ENCODE measurements around the gene CILP2.
A peak's percentile ranks its signal among the peaks of the same experiment; 100 is the strongest.

The CILP2 gene

GRCh38 chr19:19492026-19492610, 45.9 kb upstream of the CILP2 start:
- no peak for TF ChIP-seq CTCF (conservative IDR thresholded peaks at IDR 0.05; ENCODE audit: low read depth)
- CTCF ChIA-PET: interaction anchor here (0.6 to 0.8 kb wide), 2 partner anchors 13 to 323 kb away, joined by 4 read pairs; no protein-coding TSS in a partner anchor
- peak overlapping the region; percentile 25 for H3K27ac ChIP-seq
- POLR2A ChIA-PET (ENCODE audit: low non-redundant PET): no interaction called here
- DNase-seq (ENCODE audit: low spot score): no peak

GRCh38 chr19:19493841-19494546, 44.1 kb upstream of the CILP2 start:
- DNase-seq (ENCODE audit: low spot score): no peak
- ChIA-PET POLR2A (ENCODE audit: low non-redundant PET) (no interaction called here), CTCF (interaction anchor here (0.6 kb wide), 1 partner anchor 140 kb away, joined by 3 read pairs; no protein-coding TSS in a partner anchor)
- peak overlapping the region; percentile 4; the same call in 1 of the 2 replicates for H3K27ac ChIP-seq
- TF ChIP-seq CTCF (conservative IDR thresholded peaks at IDR 0.05; ENCODE audit: low read depth): no peak

GRCh38 chr19:19495614-19496603, 42.2 kb upstream of the CILP2 start:
- POLR2A ChIA-PET (ENCODE audit: low non-redundant PET): interaction anchor here (0.7 kb wide), 1 partner anchor 87 kb away, joined by 11 read pairs; no protein-coding TSS in a partner anchor

GRCh38 chr19:19498255-19498991, 39.6 kb upstream of the CILP2 start:
- TF ChIP-seq CTCF (conservative IDR thresholded peaks at IDR 0.05; ENCODE audit: low read depth): no peak
- no peak for DNase-seq (ENCODE audit: low spot score)
- H3K27ac ChIP-seq: no peak overlapping the region
- POLR2A ChIA-PET (ENCODE audit: low non-redundant PET): no interaction called here
- CTCF ChIA-PET: no interaction called here

More at GRCh38 chr19:19495614-19496603, 42.2 kb upstream of the CILP2 start:
- DNase-seq (ENCODE audit: low spot score): no peak
- TF ChIP-seq CTCF (conservative IDR thresholded peaks at IDR 0.05; ENCODE audit: low read depth): no peak
- CTCF ChIA-PET: interaction anchor here (0.6 kb wide), 1 partner anchor 115 kb away, joined by 4 read pairs; no protein-coding TSS in a partner anchor
- no peak overlapping the region for H3K27ac ChIP-seq

- POLR2A ChIA-PET (ENCODE audit: low non-redundant PET): no interaction called here
- no peak for DNase-seq (ENCODE audit: low spot score)
- no peak overlapping the region for H3K27ac ChIP-seq
- CTCF ChIA-PET: interaction anchor here (0.6 kb wide), 1 partner anchor 671 kb away, joined by 5 read pairs; no protein-coding TSS in a partner anchor
- no peak for TF ChIP-seq CTCF (conservative IDR thresholded peaks at IDR 0.05; ENCODE audit: low read depth)
These were observed 38.6 kb upstream of the CILP2 start for GRCh38 chr19:19499272-19499995.
